GM19397 (cell line): ENCODE results near the gene APLF.
"Not testable (repeated sequence)": the region's sequence is repeated elsewhere in the genome, so short reads cannot be mapped to it uniquely, and the experiment has no call there.

Experiments used
- ATAC-seq: cut with Tn5 transposase; IDR thresholded peaks from one replicate; pipeline ENCODE4 v1.9.1; 2021; ENCODE audit warnings: mild to moderate bottlenecking, moderate library complexity; ENCODE audit not compliant: unreplicated experiment

The APLF gene

GRCh38 chr2:68441179-68441993, 26.0 kb upstream of the APLF start:
- ATAC-seq = peak; percentile 98

- no peak for ATAC-seq
Observed at GRCh38 chr2:68441994-68442322, 25.4 kb upstream of the APLF start.

GRCh38 chr2:68446425-68446824, 21.0 kb upstream of the APLF start:
- not testable (repeated sequence) for ATAC-seq

GRCh38 chr2:68447118-68447517, 20.3 kb upstream of the APLF start:
- no peak for ATAC-seq

GRCh38 chr2:68448671-68449653, 18.4 kb upstream of the APLF start:
- ATAC-seq = no peak

GRCh38 chr2:68452158-68452900, 15.1 kb upstream of the APLF start:
- ATAC-seq = no peak

- ATAC-seq = no peak
Observed at GRCh38 chr2:68453761-68454360, 13.5 kb upstream of the APLF start.

GRCh38 chr2:68454719-68455118, 12.7 kb upstream of the APLF start:
- ATAC-seq = no peak

GRCh38 chr2:68456198-68456597, 11.2 kb upstream of the APLF start:
- no peak for ATAC-seq

GRCh38 chr2:68458981-68459380, 8.4 kb upstream of the APLF start:
- ATAC-seq = no peak

- no peak for ATAC-seq
Observed at GRCh38 chr2:68463287-68463877, 4.0 kb upstream of the APLF start.

- ATAC-seq = no peak
Observed at GRCh38 chr2:68464651-68465050, 2.7 kb upstream of the APLF start.

- no peak for ATAC-seq
Observed at GRCh38 chr2:68465081-68465916, 2.1 kb upstream of the APLF start.

- no peak for ATAC-seq
Observed at GRCh38 chr2:68466361-68466777, 1.0 kb upstream of the APLF start.

- ATAC-seq = peak; percentile 30
Observed at GRCh38 chr2:68466778-68467076, 658 bp upstream of the APLF start.

GRCh38 chr2:68468801-68469200, 1.4 kb downstream of the APLF start:
- ATAC-seq = no peak

- ATAC-seq = no peak
Observed at GRCh38 chr2:68469935-68470334, 2.5 kb downstream of the APLF start.

- ATAC-seq = no peak
Observed at GRCh38 chr2:68471385-68471784, 4.0 kb downstream of the APLF start.

- ATAC-seq = no peak
Observed at GRCh38 chr2:68472796-68473414, 5.5 kb downstream of the APLF start.
